SW480 (cell line): ENCODE data around the gene LYPD6B.

Experiments used
- DNase-seq: peaks from one replicate; pipeline ENCODE4 v3.0.0-alpha.2; 2016; ENCODE audit warnings: low spot score

LYPD6B gene

GRCh38 chr2:149076863-149077412, 38.4 kb downstream of the LYPD6B start:
- DNase-seq, result no peak

- DNase-seq, result no peak
Measured at GRCh38 chr2:149077861-149078260, 39.4 kb downstream of the LYPD6B start.

GRCh38 chr2:149080099-149080498, 41.6 kb downstream of the LYPD6B start:
- no peak for DNase-seq

GRCh38 chr2:149080971-149081370, 42.5 kb downstream of the LYPD6B start:
- peak; percentile 70 for DNase-seq

GRCh38 chr2:149082079-149082478, 43.6 kb downstream of the LYPD6B start:
- no peak for DNase-seq

- DNase-seq, result peak; percentile 72
Measured at GRCh38 chr2:149082735-149083134, 44.2 kb downstream of the LYPD6B start.

- DNase-seq, result no peak
Measured at GRCh38 chr2:149084924-149085795, 46.7 kb downstream of the LYPD6B start.

- no peak for DNase-seq
Measured at GRCh38 chr2:149087751-149088150, 49.3 kb downstream of the LYPD6B start.

- DNase-seq, result no peak
Measured at GRCh38 chr2:149089068-149089467, 50.6 kb downstream of the LYPD6B start.

- no peak for DNase-seq
Measured at GRCh38 chr2:149090706-149091105, 52.2 kb downstream of the LYPD6B start.

GRCh38 chr2:149093579-149093978, 55.1 kb downstream of the LYPD6B start:
- no peak for DNase-seq

GRCh38 chr2:149094217-149095015, 55.9 kb downstream of the LYPD6B start:
- peak; percentile 48 for DNase-seq

- DNase-seq, result peak; percentile 69
Measured at GRCh38 chr2:149098701-149099100, 60.2 kb downstream of the LYPD6B start.

- DNase-seq, result no peak
Measured at GRCh38 chr2:149099298-149099697, 60.8 kb downstream of the LYPD6B start.

GRCh38 chr2:149100739-149101699, 62.5 kb downstream of the LYPD6B start:
- DNase-seq, result no peak

- peak; percentile 38 for DNase-seq
Measured at GRCh38 chr2:149101818-149102217, 63.3 kb downstream of the LYPD6B start.

- no peak for DNase-seq
Measured at GRCh38 chr2:149103081-149103620, 64.7 kb downstream of the LYPD6B start.

- DNase-seq, result no peak
Measured at GRCh38 chr2:149104221-149104620, 65.7 kb downstream of the LYPD6B start.

- DNase-seq, result no peak
Measured at GRCh38 chr2:149112068-149112467, 73.6 kb downstream of the LYPD6B start.

GRCh38 chr2:149112713-149113112, 74.2 kb downstream of the LYPD6B start:
- DNase-seq, result no peak

GRCh38 chr2:149115781-149116180, 77.3 kb downstream of the LYPD6B start:
- no peak for DNase-seq
